Suprapubic skin (tissue), 4 donors: ENCODE results near the gene PLCXD3. TPM values are rescaled to one million over a fixed set of nuclear protein-coding genes. Genes with fewer than 3 reads are reported as not detected.

Experiments
- DNase-seq, 2 donors: peaks; one replicate each; pipeline ENCODE4 v3.0.0-alpha.2; 2019; ENCODE audit warnings: low spot score in 2 of 2
- H3K27ac ChIP-seq: fragments of 200-600 bp; sonication (generic); one replicate; pipeline ENCODE4 v1.5.1; 2019
- H3K27me3 ChIP-seq: fragments of 200-600 bp; sonication (generic); one replicate; pipeline ENCODE4 v1.5.1; 2019
- H3K36me3 ChIP-seq: fragments of 200-600 bp; sonication (generic); one replicate; pipeline ENCODE4 v1.5.1; 2019
- H3K4me1 ChIP-seq: fragments of 200-600 bp; sonication (generic); one replicate; pipeline ENCODE4 v1.5.1; 2019
- H3K4me3 ChIP-seq: fragments of 200-600 bp; sonication (generic); one replicate; pipeline ENCODE4 v1.5.1; 2019; ENCODE audit warnings: mild to moderate bottlenecking
- H3K9me3 ChIP-seq: fragments of 200-600 bp; sonication (generic); one replicate; pipeline ENCODE4 v1.5.1; 2019
- EP300 ChIP-seq: sonication (generic); formaldehyde crosslinking; IDR thresholded peaks from one replicate; pipeline ENCODE4 v1.6.1; 2017; ENCODE audit warnings: antibody characterized with exemption
- POLR2A ChIP-seq, 2 donors: fragments of 450-650 bp; IDR thresholded peaks; one replicate each; pipeline ENCODE4 v1.6.1; 2017; ENCODE audit warnings: antibody characterized with exemption in 2 of 2, mild to moderate bottlenecking in 2 of 2, moderate library complexity in 2 of 2
- POLR2AphosphoS5 ChIP-seq, 3 donors: sonication (generic); formaldehyde crosslinking; IDR thresholded peaks; one replicate each; pipeline ENCODE4 v1.6.1; 2017; ENCODE audit warnings: antibody characterized with exemption in 3 of 3
- WGBS: methylation state at CpG from one replicate; pipeline ENCODE4 v1.1.5; 2018; 5-methylcytosine and 5-hydroxymethylcytosine counted together
- total RNA-seq, 4 donors: library from RNA; depleted of rRNA; stranded (reverse); fragments of >200 nt; gene quantifications; one replicate each; pipeline ENCODE4 v1.1.0, GENCODE V29; 2016
- TF ChIP-seq, protein P1 (sequence below), 2 donors: fragments of 200-600 bp in 1 of 2; fragments of 450-650 bp in 1 of 2; sonication (generic) in 1 of 2; IDR thresholded peaks; one replicate each; pipeline ENCODE4 v1.5.1; 2016 to 2019; ENCODE audit warnings: antibody characterized with exemption in 2 of 2, mild to moderate bottlenecking in 1 of 2, moderate library complexity in 1 of 2

Gene PLCXD3
- total RNA-seq, 4 donors from 2014 or later = 0.15 to 1.6 (median 0.61) TPM

- Histone ChIP-seq H3K4me3 (no peak overlapping the region), H3K9me3 (peaks cover 12% of the 10 kb centered on the region), H3K27me3 (no peaks in the 10 kb centered on the region), H3K27ac (no peak overlapping the region), H3K4me1 (no peaks in the 10 kb centered on the region), H3K36me3 (no peaks in the 10 kb centered on the region)
- TF ChIP-seq, protein P1, sequence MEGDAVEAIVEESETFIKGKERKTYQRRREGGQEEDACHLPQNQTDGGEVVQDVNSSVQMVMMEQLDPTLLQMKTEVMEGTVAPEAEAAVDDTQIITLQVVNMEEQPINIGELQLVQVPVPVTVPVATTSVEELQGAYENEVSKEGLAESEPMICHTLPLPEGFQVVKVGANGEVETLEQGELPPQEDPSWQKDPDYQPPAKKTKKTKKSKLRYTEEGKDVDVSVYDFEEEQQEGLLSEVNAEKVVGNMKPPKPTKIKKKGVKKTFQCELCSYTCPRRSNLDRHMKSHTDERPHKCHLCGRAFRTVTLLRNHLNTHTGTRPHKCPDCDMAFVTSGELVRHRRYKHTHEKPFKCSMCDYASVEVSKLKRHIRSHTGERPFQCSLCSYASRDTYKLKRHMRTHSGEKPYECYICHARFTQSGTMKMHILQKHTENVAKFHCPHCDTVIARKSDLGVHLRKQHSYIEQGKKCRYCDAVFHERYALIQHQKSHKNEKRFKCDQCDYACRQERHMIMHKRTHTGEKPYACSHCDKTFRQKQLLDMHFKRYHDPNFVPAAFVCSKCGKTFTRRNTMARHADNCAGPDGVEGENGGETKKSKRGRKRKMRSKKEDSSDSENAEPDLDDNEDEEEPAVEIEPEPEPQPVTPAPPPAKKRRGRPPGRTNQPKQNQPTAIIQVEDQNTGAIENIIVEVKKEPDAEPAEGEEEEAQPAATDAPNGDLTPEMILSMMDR (IDR thresholded peaks at IDR 0.05) = no peak
- TF ChIP-seq POLR2AphosphoS5 (IDR thresholded peaks at IDR 0.05) (no peak), POLR2A (IDR thresholded peaks at IDR 0.05) (no peak), EP300 (no peak)
- no peak for DNase-seq
- WGBS = 83% methylated on average over 2 of the region's 2 CpGs
These were observed 29.1 kb upstream of the PLCXD3 start for GRCh38 chr5:41539454-41539853.

GRCh38 chr5:41537581-41537980, 27.2 kb upstream of the PLCXD3 start:
- no peak overlapping the region for H3K4me3 ChIP-seq
- WGBS = 88% methylated on average over 4 of the region's 4 CpGs
- DNase-seq = no peak
- TF ChIP-seq POLR2A (IDR thresholded peaks at IDR 0.05) (no peak), POLR2AphosphoS5 (IDR thresholded peaks at IDR 0.05) (no peak), EP300 (no peak)
- TF ChIP-seq, protein P1 (IDR thresholded peaks at IDR 0.05) = no peak
- H3K9me3 ChIP-seq = peaks cover 12% of the 10 kb centered on the region
- no peak overlapping the region for H3K27ac ChIP-seq
- no peaks in the 10 kb centered on the region for H3K36me3 ChIP-seq
- no peaks in the 10 kb centered on the region for H3K4me1 ChIP-seq
- no peaks in the 10 kb centered on the region for H3K27me3 ChIP-seq

GRCh38 chr5:41532485-41532884, 22.1 kb upstream of the PLCXD3 start:
- TF ChIP-seq, protein P1 (IDR thresholded peaks at IDR 0.05) = no peak
- TF ChIP-seq POLR2A (IDR thresholded peaks at IDR 0.05) (no peak), POLR2AphosphoS5 (IDR thresholded peaks at IDR 0.05) (no peak)

DNA sequence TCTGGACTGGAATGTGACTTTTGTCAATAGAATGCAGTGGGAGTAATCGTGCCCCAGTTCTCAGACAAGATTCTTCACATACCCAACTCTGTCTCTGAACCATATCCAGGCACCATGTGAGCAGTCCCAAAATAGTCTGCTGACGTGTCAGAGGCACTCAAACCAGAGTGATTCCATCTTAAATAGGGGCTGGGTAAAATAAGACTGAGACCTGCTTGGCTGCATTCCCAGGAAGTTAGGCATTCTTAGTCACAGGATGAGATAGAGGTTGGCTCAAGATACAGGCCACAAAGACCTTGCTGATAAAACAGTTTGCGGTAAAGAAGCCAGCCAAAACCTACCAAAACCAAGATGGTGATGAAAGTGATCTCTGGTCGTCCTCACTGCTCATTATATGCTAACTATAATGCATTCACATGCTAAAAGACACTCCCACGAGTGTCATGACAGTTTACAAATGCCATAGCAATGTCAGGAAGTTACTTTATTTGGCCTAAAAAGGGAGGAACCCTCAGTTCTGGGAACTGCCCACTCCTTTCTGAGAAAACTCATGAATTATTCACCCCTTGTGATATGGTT, 16.9 kb upstream of the PLCXD3 start:
- H3K9me3 ChIP-seq = peaks cover 7% of the 10 kb centered on the region
- H3K4me1 ChIP-seq = no peaks in the 10 kb centered on the region
- WGBS = 41% methylated on average over 5 of the region's 5 CpGs
- no peaks in the 10 kb centered on the region for H3K27me3 ChIP-seq
- no peak overlapping the region for H3K4me3 ChIP-seq
- H3K36me3 ChIP-seq = no peaks in the 10 kb centered on the region
- TF ChIP-seq POLR2AphosphoS5 (IDR thresholded peaks at IDR 0.05) = no peak
- no peak overlapping the region for H3K27ac ChIP-seq
- no peak for DNase-seq

More at GRCh38 chr5:41532485-41532884, 22.1 kb upstream of the PLCXD3 start:
- H3K27me3 ChIP-seq = no peaks in the 10 kb centered on the region
- no peak overlapping the region for H3K27ac ChIP-seq
- no peaks in the 10 kb centered on the region for H3K4me1 ChIP-seq
- H3K9me3 ChIP-seq = peaks cover 7% of the 10 kb centered on the region
- 84% methylated on average over 1 of the region's 1 CpG for WGBS
- no peak for DNase-seq
- no peaks in the 10 kb centered on the region for H3K36me3 ChIP-seq
- H3K4me3 ChIP-seq = no peak overlapping the region

GRCh38 chr5:41526699-41527098, 16.3 kb upstream of the PLCXD3 start:
- Histone ChIP-seq H3K4me1 (no peaks in the 10 kb centered on the region), H3K27ac (no peak overlapping the region), H3K4me3 (no peak overlapping the region), H3K27me3 (no peaks in the 10 kb centered on the region), H3K36me3 (no peaks in the 10 kb centered on the region), H3K9me3 (peaks cover 7% of the 10 kb centered on the region)
- DNase-seq = no peak
- no peak for TF ChIP-seq POLR2A (IDR thresholded peaks at IDR 0.05)
- TF ChIP-seq POLR2AphosphoS5 (IDR thresholded peaks at IDR 0.05) = no peak
- TF ChIP-seq, protein P1 (IDR thresholded peaks at IDR 0.05) = no peak
- WGBS = 73% methylated on average over 4 of the region's 4 CpGs

DNA sequence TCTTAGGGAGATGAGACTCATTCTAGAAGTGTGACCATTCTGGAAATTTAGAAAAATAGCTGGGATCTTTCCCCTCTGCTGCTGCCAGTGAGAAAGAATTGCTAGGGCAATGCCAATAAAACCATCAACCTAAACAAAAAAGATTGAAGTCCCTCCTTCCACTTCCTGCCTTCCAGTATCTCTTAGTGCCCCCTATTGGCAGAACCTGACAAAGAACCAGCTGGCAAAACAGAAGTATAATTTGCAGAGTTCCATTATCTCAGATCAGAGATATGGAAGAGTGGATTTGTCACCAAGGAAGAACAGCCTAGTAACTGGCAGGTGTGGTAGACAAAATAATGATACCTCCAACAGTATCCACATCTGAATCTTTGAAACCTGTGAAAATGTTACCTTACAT, 13.8 kb upstream of the PLCXD3 start:
- Histone ChIP-seq H3K4me3 (no peak overlapping the region), H3K36me3 (no peaks in the 10 kb centered on the region), H3K27ac (no peak overlapping the region), H3K9me3 (peaks cover 7% of the 10 kb centered on the region), H3K4me1 (no peaks in the 10 kb centered on the region), H3K27me3 (no peaks in the 10 kb centered on the region)
- TF ChIP-seq, protein P1 (IDR thresholded peaks at IDR 0.05) = no peak
- TF ChIP-seq EP300 = no peak
- TF ChIP-seq POLR2A (IDR thresholded peaks at IDR 0.05) = no peak
- TF ChIP-seq POLR2AphosphoS5 (IDR thresholded peaks at IDR 0.05) = no peak
- DNase-seq = no peak
